Medulla oblongata (tissue), 1 donor: Measurements from ENCODE around the gene GNAL.
"Not testable (repeated sequence)": the region's sequence is repeated elsewhere in the genome, so short reads cannot be mapped to it uniquely, and the experiment has no call there.

Experiments used
- DNase-seq: peaks from one replicate; pipeline ENCODE4 v3.0.0-alpha.2; 2015; ENCODE audit errors: extremely low spot score

GNAL gene

GRCh38 chr18:11849279-11849678 is 160.2 kb downstream of the GNAL start:
- DNase-seq: no peak

- peak; percentile 79 for DNase-seq
Measured at GRCh38 chr18:11849841-11850634, 161.0 kb downstream of the GNAL start.

GRCh38 chr18:11850821-11851145 is 161.7 kb downstream of the GNAL start:
- DNase-seq: no peak

GRCh38 chr18:11851146-11851805 is 162.2 kb downstream of the GNAL start, which contains the start of gene CHMP1B:
Gene CHMP1B (plus strand): TSS chr18:11851413. CDS start chr18:11851512, 99 bp downstream.
- peak; percentile 98 for DNase-seq

- peak; percentile 42 for DNase-seq
Measured at GRCh38 chr18:11851806-11852337, 162.8 kb downstream of the GNAL start.

- DNase-seq: not testable (repeated sequence)
Measured at GRCh38 chr18:11854554-11854953, 165.5 kb downstream of the GNAL start.

- peak; percentile 33 for DNase-seq
Measured at GRCh38 chr18:11857177-11857887, 168.3 kb downstream of the GNAL start.

GRCh38 chr18:11859282-11859830 is 170.3 kb downstream of the GNAL start:
- DNase-seq: no peak

GRCh38 chr18:11859903-11860407 is 170.9 kb downstream of the GNAL start:
- DNase-seq: no peak

- no peak for DNase-seq
Measured at GRCh38 chr18:11860594-11861450, 171.8 kb downstream of the GNAL start.

GRCh38 chr18:11861583-11862288 is 172.7 kb downstream of the GNAL start:
- DNase-seq: no peak

GRCh38 chr18:11862468-11863137 is 173.5 kb downstream of the GNAL start:
- no peak for DNase-seq

GRCh38 chr18:11864471-11864870 is 175.4 kb downstream of the GNAL start:
- no peak for DNase-seq

GRCh38 chr18:11865071-11865470 is 176.0 kb downstream of the GNAL start:
- DNase-seq: no peak

- DNase-seq: no peak
Measured at GRCh38 chr18:11866329-11866728, 177.3 kb downstream of the GNAL start.

- DNase-seq: no peak
Measured at GRCh38 chr18:11866764-11867163, 177.7 kb downstream of the GNAL start.

GRCh38 chr18:11868230-11868629 is 179.2 kb downstream of the GNAL start:
- no peak for DNase-seq

GRCh38 chr18:11871501-11871900 is 182.4 kb downstream of the GNAL start:
- DNase-seq: no peak

- DNase-seq: no peak
Measured at GRCh38 chr18:11872479-11873136, 183.5 kb downstream of the GNAL start.
